ENCODE data around the gene OR1C1. TPM values are rescaled to one million over a fixed set of nuclear protein-coding genes. Genes with fewer than 3 reads are reported as not detected.
"Not testable (repeated sequence)": the region's sequence is repeated elsewhere in the genome, so short reads cannot be mapped to it uniquely, and the experiment has no call there.

OR1C1 gene, protein sequence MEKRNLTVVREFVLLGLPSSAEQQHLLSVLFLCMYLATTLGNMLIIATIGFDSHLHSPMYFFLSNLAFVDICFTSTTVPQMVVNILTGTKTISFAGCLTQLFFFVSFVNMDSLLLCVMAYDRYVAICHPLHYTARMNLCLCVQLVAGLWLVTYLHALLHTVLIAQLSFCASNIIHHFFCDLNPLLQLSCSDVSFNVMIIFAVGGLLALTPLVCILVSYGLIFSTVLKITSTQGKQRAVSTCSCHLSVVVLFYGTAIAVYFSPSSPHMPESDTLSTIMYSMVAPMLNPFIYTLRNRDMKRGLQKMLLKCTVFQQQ
- not detected in 2 replicates for total RNA-seq (2014; rRNA removed; shearing (Covaris generic))

GRCh38 chr1:247760456-247760855, at the start of gene OR1C1:
TSS of gene OR1C1 (minus strand) at chr1:247760556. CDS start at chr1:247758406, 2,150 bp downstream.
- no peak for DNase-seq (ENCODE audit: low read depth)

DNA sequence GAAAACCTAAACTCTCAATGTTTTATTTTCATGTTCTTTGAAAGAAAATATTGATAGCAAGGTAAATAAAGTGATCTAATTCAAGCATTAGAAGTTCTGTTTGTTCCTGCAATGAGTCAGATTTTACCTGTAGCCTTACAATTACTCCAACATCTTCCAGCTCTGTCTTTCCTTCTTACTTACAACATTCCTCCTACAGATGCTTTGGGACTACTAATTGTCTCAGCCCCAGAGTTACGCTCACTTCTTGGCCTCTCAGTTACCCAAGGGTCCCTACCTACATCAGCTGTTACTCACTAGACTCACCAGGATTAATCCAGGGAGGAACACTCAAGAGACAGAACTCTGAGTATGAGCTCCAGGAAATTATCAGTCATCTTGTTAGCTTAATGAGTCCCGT, 37.2 kb upstream of the OR1C1 start:
- no peak for DNase-seq (ENCODE audit: low read depth)

DNA sequence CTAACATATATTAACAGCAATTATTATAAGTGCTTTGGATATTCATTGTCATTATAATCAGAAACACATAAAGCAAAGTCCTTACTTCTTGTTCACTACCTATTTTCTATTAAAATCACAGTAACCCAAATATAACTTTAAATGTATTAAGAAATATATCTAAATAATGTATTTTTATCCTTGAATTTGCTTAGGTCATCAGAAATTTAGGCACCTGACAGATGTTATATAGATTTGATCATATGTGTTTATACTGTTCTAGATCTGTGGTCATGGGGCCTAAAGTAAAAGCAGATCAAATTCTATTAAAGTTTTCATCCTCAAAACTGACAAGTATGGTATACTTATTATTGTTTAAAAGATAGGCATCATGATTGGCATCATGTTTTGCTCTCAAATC, 9.2 kb upstream of the OR1C1 start:
- DNase-seq (ENCODE audit: low read depth) = no peak

GRCh38 chr1:247754311-247754710, 6.0 kb downstream of the OR1C1 start:
- not testable (repeated sequence) for DNase-seq (ENCODE audit: low read depth)

- DNase-seq (ENCODE audit: low read depth) = no peak
Observed at GRCh38 chr1:247749870-247750269, 10.5 kb downstream of the OR1C1 start.

DNA sequence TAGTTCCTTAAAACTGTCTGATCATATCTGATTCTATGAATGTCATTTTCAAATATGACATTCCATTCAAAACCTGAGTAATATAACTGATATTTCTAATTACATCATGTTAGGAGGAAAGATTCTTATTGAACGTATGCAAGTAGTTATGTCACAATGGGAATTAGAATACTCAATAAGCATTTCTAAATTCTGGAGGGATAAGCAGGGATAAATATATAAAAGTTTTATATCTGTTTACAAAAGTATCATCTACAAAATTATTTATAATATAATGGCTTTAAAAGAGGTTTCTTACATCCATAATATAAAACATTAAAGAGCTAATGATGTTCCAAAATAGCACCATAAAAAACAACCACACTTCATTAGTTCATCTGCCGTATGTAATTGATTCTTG, 12.3 kb downstream of the OR1C1 start, which contains the start of gene OR14A2:
Gene OR14A2, minus strand, starts transcription at position 101 of the 400 bp plus-strand sequence.
- DNase-seq (ENCODE audit: low read depth) = no peak

GRCh38 chr1:247747616-247748015, 12.7 kb downstream of the OR1C1 start:
- peak; percentile 49 for DNase-seq (ENCODE audit: low read depth)

DNA sequence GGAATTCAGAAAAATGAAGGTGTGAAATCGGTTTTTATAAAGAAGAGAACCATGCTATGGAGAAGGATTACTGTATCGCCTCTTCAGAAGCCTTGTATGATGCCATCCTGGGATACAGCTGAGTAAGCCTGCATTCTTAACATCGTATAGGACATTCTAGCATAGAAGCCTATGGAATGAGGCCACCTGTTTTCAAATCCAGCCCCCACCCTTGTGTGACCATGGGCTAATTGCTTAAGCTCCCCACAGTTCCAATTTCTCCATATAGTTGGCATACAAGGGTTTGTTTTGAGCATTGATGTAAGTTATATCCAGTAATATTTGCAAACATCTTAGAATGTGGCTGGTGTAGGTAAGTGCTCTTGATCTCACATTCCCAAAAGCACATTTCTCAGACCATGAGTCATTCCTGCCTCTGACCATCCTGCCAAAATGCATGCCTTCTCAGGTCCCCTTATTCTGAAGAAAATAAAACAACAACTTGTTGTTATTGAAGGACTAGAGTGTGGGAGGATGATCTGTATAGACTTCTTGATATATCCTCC, 13.9 kb downstream of the OR1C1 start:
- peak; percentile 40 for DNase-seq (ENCODE audit: low read depth)

DNA sequence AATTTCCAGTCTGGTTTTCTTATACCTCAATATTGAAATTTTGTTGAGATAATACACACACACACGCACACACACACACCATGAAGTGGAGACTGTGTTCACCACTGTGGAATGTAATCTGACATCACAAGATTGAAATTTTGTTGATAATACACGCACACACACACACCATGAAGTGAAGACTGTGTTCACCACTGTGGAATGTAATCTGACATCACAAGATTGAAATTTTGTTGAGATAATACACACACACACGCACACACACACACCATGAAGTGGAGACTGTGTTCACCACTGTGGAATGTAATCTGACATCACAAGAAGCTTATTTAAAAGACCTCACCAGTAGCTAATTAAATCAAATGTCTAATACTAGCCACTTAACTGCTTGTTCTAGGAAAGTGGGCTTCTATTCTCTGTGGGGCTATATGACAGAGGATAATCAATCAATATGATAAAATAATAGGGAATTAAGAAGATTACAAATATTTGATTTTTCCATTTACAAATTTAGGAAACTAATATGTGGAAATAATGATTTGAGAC, 18.1 kb downstream of the OR1C1 start:
- DNase-seq (ENCODE audit: low read depth) = peak; percentile 38

DNA sequence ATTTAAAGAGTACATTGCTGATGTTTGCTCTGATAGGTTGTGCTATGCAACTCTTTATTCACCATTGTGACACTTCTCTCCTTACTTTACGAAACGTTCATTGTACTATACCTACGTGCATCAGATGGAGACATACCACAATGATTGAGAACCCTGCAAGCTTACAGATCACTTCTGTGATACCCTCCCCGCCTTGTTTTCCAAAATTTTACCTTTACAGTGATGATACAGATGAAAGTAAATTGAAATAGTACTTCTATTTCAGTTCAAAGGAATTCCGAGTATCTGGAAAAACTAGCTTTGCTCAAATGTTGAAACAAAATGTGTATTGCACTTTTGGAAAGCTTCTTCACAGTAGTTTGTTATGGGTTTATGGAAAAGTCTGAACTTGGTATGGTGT, 18.6 kb downstream of the OR1C1 start:
- no peak for DNase-seq (ENCODE audit: low read depth)

DNA sequence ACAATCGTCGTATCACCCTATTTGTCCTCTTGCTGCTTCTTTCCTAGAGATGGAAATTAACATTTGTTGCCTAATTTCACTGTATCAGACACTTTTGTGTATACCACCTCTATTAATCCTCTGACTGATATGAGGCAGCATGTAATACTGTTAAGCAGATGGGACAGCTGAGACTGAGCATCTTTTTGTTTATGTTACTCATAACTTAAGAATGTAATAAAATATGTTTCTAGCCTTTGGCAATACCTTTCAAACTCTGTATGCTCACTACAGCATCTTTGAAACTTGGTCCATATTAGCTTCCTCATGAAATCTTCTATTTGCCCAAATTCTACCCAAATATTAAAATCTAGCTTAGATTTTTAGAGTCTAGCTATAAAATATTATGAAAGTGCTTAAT, 19.6 kb downstream of the OR1C1 start:
- peak; percentile 16 for DNase-seq (ENCODE audit: low read depth)

GRCh38 chr1:247738315-247738714, 22.0 kb downstream of the OR1C1 start, which contains the start of gene OR14K1:
TSS of gene OR14K1 (plus strand) at chr1:247738615. CDS start at chr1:247738615, 0 bp downstream.
- no peak for DNase-seq (ENCODE audit: low read depth)

GRCh38 chr1:247721222-247721621, 39.1 kb downstream of the OR1C1 start:
- DNase-seq (ENCODE audit: low read depth) = no peak

DNA sequence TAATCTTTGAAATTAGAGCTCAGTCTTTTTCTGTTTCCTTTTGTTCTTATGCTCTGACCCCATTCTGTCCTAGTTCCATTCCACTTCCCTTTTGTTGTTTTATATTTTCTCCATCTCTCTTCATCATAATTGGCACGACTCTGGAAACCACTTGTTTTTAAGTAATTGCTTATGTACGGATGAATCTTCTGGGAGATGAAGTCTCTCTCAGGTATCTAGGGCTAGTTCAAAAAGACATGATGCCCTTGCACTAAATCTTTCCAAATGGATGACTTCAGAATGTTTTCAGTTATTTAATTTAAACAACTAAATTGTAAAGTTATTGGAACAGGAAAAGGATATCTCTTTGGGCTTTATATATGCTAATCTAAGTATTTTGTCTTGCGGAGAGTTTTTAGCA, 43.8 kb downstream of the OR1C1 start, which contains the start of gene OR6F1:
Gene OR6F1, minus strand, starts transcription at position 101 of the 400 bp plus-strand sequence. CDS start 3,891 bp downstream, outside the sequence.
- no peak for DNase-seq (ENCODE audit: low read depth)

GRCh38 chr1:247713753-247714152, 46.6 kb downstream of the OR1C1 start:
- no peak for DNase-seq (ENCODE audit: low read depth)

GRCh38 chr1:247710681-247711080, 49.7 kb downstream of the OR1C1 start:
- DNase-seq (ENCODE audit: low read depth) = not testable (repeated sequence)

Other genes with a start within 250 kb of the OR1C1 start
- gene OR2C3, start 224.1 kb downstream of the OR1C1 start, total RNA-seq (2014; rRNA removed; shearing (Covaris generic)) = not detected in 2 replicates
- 0.42 and 0.84 TPM in 2 replicates for gene GCSAML, start 211.4 kb downstream of the OR1C1 start, total RNA-seq (2014; rRNA removed; shearing (Covaris generic))
- not detected in 2 replicates for gene OR2G2, start 172.2 kb downstream of the OR1C1 start, total RNA-seq (2014; rRNA removed; shearing (Covaris generic))
- gene OR2G3, start 155.0 kb downstream of the OR1C1 start, total RNA-seq (2014; rRNA removed; shearing (Covaris generic)) = not detected in 2 replicates
- gene OR13G1, start 80.8 kb downstream of the OR1C1 start, total RNA-seq (2014; rRNA removed; shearing (Covaris generic)) = not detected in 2 replicates
- gene OR6F1, start 43.9 kb downstream of the OR1C1 start, total RNA-seq (2014; rRNA removed; shearing (Covaris generic)) = not detected in 2 replicates
- gene OR14K1, start 21.9 kb downstream of the OR1C1 start, total RNA-seq (2014; rRNA removed; shearing (Covaris generic)) = not detected in 2 replicates
- gene OR14A2, start 12.4 kb downstream of the OR1C1 start, total RNA-seq (2014; rRNA removed; shearing (Covaris generic)) = not detected in 2 replicates
- not detected in 2 replicates for gene OR14A16, start 63.6 kb upstream of the OR1C1 start, total RNA-seq (2014; rRNA removed; shearing (Covaris generic))
- gene OR11L1, start 81.3 kb upstream of the OR1C1 start, total RNA-seq (2014; rRNA removed; shearing (Covaris generic)) = not detected in 2 replicates
- gene TRIM58, start 96.6 kb upstream of the OR1C1 start, total RNA-seq (2014; rRNA removed; shearing (Covaris generic)) = not detected in 2 replicates
- not detected in 2 replicates for gene OR2W3, start 135.0 kb upstream of the OR1C1 start, total RNA-seq (2014; rRNA removed; shearing (Covaris generic))
- not detected in 2 replicates for gene OR2T8, start 159.7 kb upstream of the OR1C1 start, total RNA-seq (2014; rRNA removed; shearing (Covaris generic))
- gene OR2AJ1, start 164.3 kb upstream of the OR1C1 start, total RNA-seq (2014; rRNA removed; shearing (Covaris generic)) = not detected in 2 replicates
- gene OR2L8, start 188.3 kb upstream of the OR1C1 start, total RNA-seq (2014; rRNA removed; shearing (Covaris generic)) = not detected in 2 replicates
- gene OR2AK2, start 204.7 kb upstream of the OR1C1 start, total RNA-seq (2014; rRNA removed; shearing (Covaris generic)) = not detected in 2 replicates